Measurements from ENCODE around the gene KRTAP4-6. TPM values are rescaled to one million over a fixed set of nuclear protein-coding genes. Genes with fewer than 3 reads are reported as not detected.

Gene KRTAP4-6
- total and polyA plus RNA-seq, 2 of the 8 experiments (the other 6 are each of a cell fraction or from before 2014, with no cell fraction given) = not detected

- Histone ChIP-seq H3K9ac (replicated peaks in 1 of 4; ENCODE audit: extremely low read depth in 1 of 4, low read depth in 3 of 4, low read length in 3 of 4) (no peak overlapping the region), H3K23ac (ENCODE audit: insufficient read length) (no peak overlapping the region), H3K4ac (replicated peaks; ENCODE audit: insufficient read length, low read depth, low read length) (no peak overlapping the region), H3K56ac (replicated peaks; ENCODE audit: insufficient read length, low read depth, low read length) (no peak overlapping the region), H3K79me1 (ENCODE audit: low read depth, low read length) (no peaks in the 10 kb centered on the region), H2BK12ac (ENCODE audit: low read depth, low read length) (no peak overlapping the region), H3K27me3 (replicated peaks in 1 of 4; ENCODE audit: control insufficient read depth in 3 of 4, extremely low read depth in 1 of 4, insufficient read depth in 3 of 4, low read length in 3 of 4) (no peaks in the 10 kb centered on the region), H2BK120ac (replicated peaks; ENCODE audit: low read depth, low read length) (no peak overlapping the region), H3K4me3 (ENCODE audit: extremely low read depth in 1 of 4, insufficient read depth in 2 of 4, low read depth in 3 of 4, low read length in 4 of 4) (no peak overlapping the region), H4K91ac (replicated peaks; ENCODE audit: insufficient read length, low read length) (no peak overlapping the region), H2AFZ (ENCODE audit: low read length) (no peak overlapping the region), H3K23me2 (ENCODE audit: low read depth, low read length) (no peaks in the 10 kb centered on the region), H2BK15ac (ENCODE audit: low read length) (no peak overlapping the region), H2BK5ac (ENCODE audit: low read depth, low read length) (no peak overlapping the region), H3K4me1 (replicated peaks in 1 of 4; ENCODE audit: control insufficient read depth in 3 of 4, insufficient read depth in 4 of 4, low read length in 3 of 4) (no peaks in the 10 kb centered on the region), H4K8ac (ENCODE audit: extremely low read depth, insufficient read depth, low read length) (no peak overlapping the region), H4K5ac (ENCODE audit: insufficient read length, low read depth, low read length) (no peak overlapping the region), H2AK5ac (ENCODE audit: low read depth, low read length) (no peak overlapping the region), H3K4me2 (ENCODE audit: insufficient read depth in 1 of 2, low read depth in 2 of 2, low read length in 2 of 2) (no peak overlapping the region), H4K20me1 (replicated peaks in 1 of 2; ENCODE audit: control insufficient read depth in 1 of 2, insufficient read depth in 2 of 2, low read length in 2 of 2) (no peaks in the 10 kb centered on the region), H3K79me2 (ENCODE audit: control insufficient read depth in 1 of 2, insufficient read depth in 2 of 2, low read length in 2 of 2) (no peaks in the 10 kb centered on the region), H3K14ac (ENCODE audit: insufficient read length) (no peak overlapping the region), H3K27ac (ENCODE audit: low read depth, low read length) (no peak overlapping the region), H3K36me3 (ENCODE audit: control insufficient read depth in 2 of 4, insufficient read depth in 4 of 4, low read length in 3 of 4) (no peaks in the 10 kb centered on the region; a peak in 1 of 8 replicates), H2BK20ac (ENCODE audit: low read length) (no peak overlapping the region), H3K18ac (ENCODE audit: extremely low read depth, low read length) (no peak overlapping the region), H3K9me3 (ENCODE audit: insufficient read depth in 2 of 2, low read depth in 1 of 2, low read length in 1 of 2) (peaks cover 12 to 21% of the 10 kb centered on the region in 2 experiments)
- FAIRE-seq = no peak
- CTCF ChIA-PET (ENCODE audit: partially characterized antibody) = no interaction called here
- DNase-seq (ENCODE audit: low read depth in 1 of 2, low spot score in 2 of 2) = no peak
- TF ChIP-seq CEBPB (IDR thresholded peaks at IDR 0.05; ENCODE audit: low read depth, low read length) (no peak), TEAD4 (IDR thresholded peaks at IDR 0.05; ENCODE audit: low read depth, low read length) (no peak), RXRA (IDR thresholded peaks at IDR 0.05; ENCODE audit: insufficient read depth, low read depth, low read length) (no peak), POLR2AphosphoS5 (IDR thresholded peaks at IDR 0.05; ENCODE audit: low read depth, low read length) (no peak), KDM1A (IDR thresholded peaks at IDR 0.05; ENCODE audit: borderline replicate concordance, low read length) (no peak), FOSL1 (IDR thresholded peaks at IDR 0.05; ENCODE audit: insufficient read depth, low read depth, low read length) (no peak), TBP (IDR thresholded peaks at IDR 0.05; ENCODE audit: low read depth, low read length) (no peak), POU5F1 (IDR thresholded peaks at IDR 0.05; ENCODE audit: low read depth, low read length) (no peak), E2F6 (IDR thresholded peaks at IDR 0.05) (no peak), TCF12 (IDR thresholded peaks at IDR 0.05; ENCODE audit: low read depth, low read length) (no peak), SUZ12 (IDR thresholded peaks at IDR 0.05; ENCODE audit: low read length) (no peak)
- WGBS, 2 experiments (ENCODE audit: extremely low coverage in 1 of 2, insufficient coverage in 1 of 2, insufficient read length in 1 of 2, insufficient replicate concordance in 2 of 2, low coverage in 1 of 2, low lambda C conversion rate in 2 of 2, missing lambda C conversion rate in 1 of 2) = 89% methylated on average over 5 of the region's 5 CpGs; no CpG with 5 or more reads in 1 of the 2 experiments
- POLR2A ChIA-PET (ENCODE audit: partially characterized antibody) = no interaction called here
Measured at GRCh38 chr17:41116297-41116696, 24.0 kb downstream of the KRTAP4-6 start.

Data from H1 (cell line).